HepG2 (cell line): Measurements from ENCODE around the gene KIAA1549.

Experiments used
- HNF4G ChIP-seq, 2 experiments: sonication (generic) in 1 of 2; formaldehyde crosslinking in 1 of 2; IDR thresholded peaks; 2 replicates each; pipeline versions ENCODE4 v1.4.0 to v1.6.1; 2011 to 2020; ENCODE audit warnings: borderline replicate concordance in 2 of 2, low read depth in 2 of 2, mild to moderate bottlenecking in 2 of 2, low read length in 1 of 2, missing genetic modification reagents in 1 of 2, moderate library complexity in 1 of 2
- KDM1A ChIP-seq: IDR thresholded peaks from 2 replicates; pipeline ENCODE4 v1.6.1; 2016; ENCODE audit warnings: missing compliant biosample characterization
- POLR2A ChIP-seq, 2 experiments: IDR thresholded peaks; 2 replicates each; pipeline ENCODE4 v1.6.1; 2011; ENCODE audit warnings: low read depth in 2 of 2, low read length in 2 of 2, mild to moderate bottlenecking in 1 of 2, moderate library complexity in 1 of 2; ENCODE audit not compliant: insufficient read depth in 1 of 2
- SIN3A ChIP-seq: IDR thresholded peaks from 2 replicates; pipeline ENCODE4 v1.6.1; 2011; ENCODE audit warnings: low read depth, mild to moderate bottlenecking, control low read depth, low read length, borderline replicate concordance
- TAF1 ChIP-seq: sonication (generic); formaldehyde crosslinking; IDR thresholded peaks from 2 replicates; pipeline ENCODE4 v1.4.0; 2020; ENCODE audit warnings: missing genetic modification reagents
- ZNF274 ChIP-seq: sonication (generic); formaldehyde crosslinking; IDR thresholded peaks from 2 replicates; pipeline ENCODE4 v1.5.1; 2020; ENCODE audit warnings: mild to moderate bottlenecking, missing genetic modification reagents
- ZNF607 ChIP-seq: sonication (generic); formaldehyde crosslinking; IDR thresholded peaks from 2 replicates; pipeline ENCODE4 v1.5.1; 2020; ENCODE audit warnings: missing genetic modification reagents, mild to moderate bottlenecking, borderline replicate concordance
- ZNF75D ChIP-seq: sonication (generic); formaldehyde crosslinking; IDR thresholded peaks from 2 replicates; pipeline ENCODE4 v1.8.1; 2023; ENCODE audit warnings: missing genetic modification reagents, mild to moderate bottlenecking, borderline replicate concordance
- TF ChIP-seq, protein P1 (sequence below): sonication (generic); formaldehyde crosslinking; IDR thresholded peaks from 2 replicates; pipeline ENCODE4 v1.5.0; 2020; ENCODE audit warnings: mild to moderate bottlenecking, missing genetic modification reagents, moderate library complexity

DNA sequence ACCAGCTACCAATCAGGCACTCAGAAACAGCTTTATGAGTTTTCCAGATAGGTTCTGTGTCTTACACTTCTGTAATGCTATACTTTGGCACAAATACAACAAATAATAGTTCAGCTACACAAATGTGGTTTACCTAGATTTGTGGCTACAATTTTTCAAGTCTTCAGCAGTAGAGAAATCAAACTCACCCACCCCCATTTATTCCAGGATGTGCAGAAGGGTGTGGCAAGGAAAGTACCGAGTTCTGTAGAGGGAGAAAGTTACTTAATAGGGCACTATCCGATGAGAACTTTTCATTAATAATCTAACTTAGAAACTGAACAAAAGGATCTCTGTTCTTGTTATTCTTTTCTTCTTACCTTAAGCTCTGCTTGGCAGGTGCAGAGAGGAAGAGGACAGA, 152.9 kb downstream of the KIAA1549 start:
- TF ChIP-seq, protein P1, sequence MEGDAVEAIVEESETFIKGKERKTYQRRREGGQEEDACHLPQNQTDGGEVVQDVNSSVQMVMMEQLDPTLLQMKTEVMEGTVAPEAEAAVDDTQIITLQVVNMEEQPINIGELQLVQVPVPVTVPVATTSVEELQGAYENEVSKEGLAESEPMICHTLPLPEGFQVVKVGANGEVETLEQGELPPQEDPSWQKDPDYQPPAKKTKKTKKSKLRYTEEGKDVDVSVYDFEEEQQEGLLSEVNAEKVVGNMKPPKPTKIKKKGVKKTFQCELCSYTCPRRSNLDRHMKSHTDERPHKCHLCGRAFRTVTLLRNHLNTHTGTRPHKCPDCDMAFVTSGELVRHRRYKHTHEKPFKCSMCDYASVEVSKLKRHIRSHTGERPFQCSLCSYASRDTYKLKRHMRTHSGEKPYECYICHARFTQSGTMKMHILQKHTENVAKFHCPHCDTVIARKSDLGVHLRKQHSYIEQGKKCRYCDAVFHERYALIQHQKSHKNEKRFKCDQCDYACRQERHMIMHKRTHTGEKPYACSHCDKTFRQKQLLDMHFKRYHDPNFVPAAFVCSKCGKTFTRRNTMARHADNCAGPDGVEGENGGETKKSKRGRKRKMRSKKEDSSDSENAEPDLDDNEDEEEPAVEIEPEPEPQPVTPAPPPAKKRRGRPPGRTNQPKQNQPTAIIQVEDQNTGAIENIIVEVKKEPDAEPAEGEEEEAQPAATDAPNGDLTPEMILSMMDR (CRISPR knock-in tag): no peak
- TF ChIP-seq SIN3A (no peak), ZNF75D (no peak), POLR2A (IDR thresholded peaks at IDR 0.05; ENCODE audit: insufficient read depth in 1 of 2, low read depth in 2 of 2, low read length in 2 of 2) (no peak), ZNF607 (no peak), KDM1A (CRISPR knock-in tag) (no peak), TAF1 (CRISPR knock-in tag) (no peak), HNF4G (IDR thresholded peaks at IDR 0.05; ENCODE audit: borderline replicate concordance, low read depth, low read length) (no peak), HNF4G (CRISPR knock-in tag; IDR thresholded peaks at IDR 0.05; ENCODE audit: borderline replicate concordance, low read depth) (no peak), ZNF274 (CRISPR knock-in tag) (no peak)
